Left cardiac atrium (tissue), 4 donors: ENCODE results near the gene PTPRN2. TPM values are rescaled to one million over a fixed set of nuclear protein-coding genes. Genes with fewer than 3 reads are reported as not detected.
A peak's percentile ranks its signal among the peaks of the same experiment; 100 is the strongest.

Source experiments
- ATAC-seq, 2 donors: fragments of 200-7000 bp; cut with Tn5 transposase; one replicate each; pipeline ENCODE4 v1.9.1; 2020; ENCODE audit warnings: mild to moderate bottlenecking in 2 of 2, moderate library complexity in 2 of 2
- DNase-seq: peaks from one replicate; pipeline ENCODE4 v3.0.0-alpha.2; 2020
- intact Hi-C, 2 donors: fragments of 100-400 bp; cut with DNase I; formaldehyde crosslinking; loops; one replicate each; pipeline versions ENCODE4 v1.14.1 to v1.15.1; 2022 to 2023
- total RNA-seq, 2 donors: library from RNA; stranded (reverse); fragmentation: NEBNext Ultra II Directional; extraction: Animal tissue kit (Norgen Biotek cat#: 25700); gene quantifications; one replicate each; pipeline ENCODE4 v1.2.1, GENCODE V29; 2021
- donor health status: DM: no; HTN: yes; CAD: no.
- donor health status: DM: no; HTN: yes; CAD: no; lungs with severe emphysema.
- donor health status: DM: yes; HTN: yes; CAD: no.
- donor health status: Dilated cardiomyopathy.

The PTPRN2 gene
- total RNA-seq, 2 donors from 2014 or later, result 1.9 to 2.3 TPM

DNA sequence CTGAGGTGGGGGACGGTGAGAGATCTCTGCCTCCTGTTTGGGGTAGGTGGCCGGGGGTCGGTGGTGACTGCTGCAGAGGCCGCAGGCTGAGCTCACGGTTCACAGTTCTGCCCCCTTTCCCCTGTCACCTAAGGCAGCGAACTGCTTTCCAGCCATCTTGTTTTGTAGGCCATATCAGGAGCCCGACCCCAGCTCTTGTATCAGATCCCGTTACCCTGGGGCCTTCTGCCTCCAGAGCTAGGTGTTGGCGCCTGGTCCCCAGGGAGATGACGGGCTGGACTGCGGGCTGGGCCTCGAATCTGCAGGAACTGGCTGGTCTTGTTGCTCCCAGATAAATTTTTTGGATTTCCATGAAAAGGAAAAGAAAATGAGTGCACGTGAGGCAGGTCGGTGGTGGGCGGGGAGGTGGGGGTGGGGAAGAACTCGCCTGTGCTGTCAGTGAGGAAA lies 1067.8 kb downstream of the PTPRN2 start:
- DNase-seq, result no peak
- intact Hi-C loops, result no loop called here
- ATAC-seq, result no peak

DNA sequence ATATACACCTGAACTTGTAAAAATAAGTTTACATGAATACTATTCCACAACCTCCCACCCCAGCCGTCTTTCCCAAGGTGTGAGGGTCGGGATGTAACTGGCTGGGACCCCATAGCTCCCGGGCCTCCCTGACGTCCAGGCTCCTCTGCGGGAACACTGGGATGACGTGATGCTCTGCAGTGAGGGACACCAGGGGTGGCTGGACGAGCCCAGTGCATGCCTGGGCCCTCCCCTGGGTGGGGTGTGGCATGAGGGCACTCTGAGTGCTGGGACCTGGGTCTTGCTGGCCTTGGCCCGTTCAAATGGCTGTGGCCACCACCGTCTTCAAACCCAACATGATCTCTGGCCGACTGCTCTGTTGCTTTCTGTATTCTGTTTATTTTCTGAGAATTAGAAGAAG lies 1068.4 kb downstream of the PTPRN2 start:
- DNase-seq, result no peak

DNA sequence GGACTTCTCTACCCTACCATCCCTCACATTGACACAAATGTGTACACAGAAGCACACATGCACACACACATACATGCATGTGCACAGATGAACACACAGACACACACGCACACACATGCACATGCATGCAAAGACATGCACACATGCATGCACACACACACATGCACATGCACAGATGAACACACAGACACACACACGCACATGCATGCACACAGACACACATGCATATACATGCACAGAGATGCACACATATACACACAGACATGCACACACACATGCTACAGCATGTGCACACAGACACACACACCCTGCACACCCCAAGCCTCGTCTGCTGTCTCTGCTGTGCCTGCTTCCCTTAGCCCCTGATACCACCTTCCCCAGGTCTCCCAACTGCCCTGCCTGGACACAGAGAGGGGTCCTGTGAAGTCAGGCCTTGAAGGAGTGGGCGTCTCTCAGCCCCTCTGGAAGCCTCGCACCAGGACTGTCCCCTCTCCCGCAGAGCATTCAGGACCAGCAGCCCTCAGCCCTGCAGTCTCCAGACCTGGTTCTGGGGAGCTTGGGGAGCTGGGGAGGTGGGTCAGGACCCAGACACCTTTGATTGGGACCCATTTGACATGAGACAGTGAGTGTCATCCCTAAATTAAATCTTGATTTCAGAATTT lies 1069.0 kb downstream of the PTPRN2 start:
- intact Hi-C loops, result no loop called here
- no peak for DNase-seq
- no peak for ATAC-seq

More for the DNA sequence above, 1068.4 kb downstream of the PTPRN2 start:
- no peak for ATAC-seq
- intact Hi-C loops, result no loop called here

DNA sequence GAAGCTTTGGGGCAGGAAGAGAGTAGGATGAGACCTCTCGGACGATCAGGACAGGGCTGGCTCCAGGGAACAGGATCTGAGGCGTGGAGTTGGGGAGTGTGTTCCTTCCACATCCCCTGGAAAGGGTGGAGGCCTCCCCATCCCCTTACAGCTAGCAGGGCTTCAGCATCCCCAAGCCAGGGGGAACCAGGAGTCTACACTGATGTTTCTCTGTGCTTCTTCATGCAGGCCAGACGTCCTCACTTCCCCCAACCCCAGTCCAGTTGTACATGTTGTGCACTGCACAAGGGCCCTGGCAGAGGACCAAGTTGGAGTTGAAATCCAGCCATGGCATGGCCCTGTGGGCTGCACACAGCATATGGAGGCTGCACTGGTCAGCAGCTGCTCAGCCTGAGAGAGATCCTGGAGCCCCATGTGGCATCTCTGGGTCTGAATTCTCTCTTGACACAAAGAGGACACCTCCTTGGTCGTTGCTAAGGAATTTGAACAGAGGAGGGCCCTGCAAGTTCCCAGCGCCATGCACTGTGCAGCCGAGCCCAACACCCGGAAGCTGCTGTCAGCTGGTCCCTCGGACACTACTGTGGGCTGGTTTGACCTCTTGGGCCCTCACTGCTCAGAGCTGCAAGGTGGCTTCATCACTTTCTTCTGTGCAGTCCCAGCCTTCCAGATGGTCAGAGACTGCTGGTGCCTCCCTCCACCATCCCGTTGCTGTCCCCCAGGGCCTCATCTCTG lies 1069.7 kb downstream of the PTPRN2 start:
- DNase-seq (no peak), ATAC-seq (no peak)
- intact Hi-C loops, result no loop called here

DNA sequence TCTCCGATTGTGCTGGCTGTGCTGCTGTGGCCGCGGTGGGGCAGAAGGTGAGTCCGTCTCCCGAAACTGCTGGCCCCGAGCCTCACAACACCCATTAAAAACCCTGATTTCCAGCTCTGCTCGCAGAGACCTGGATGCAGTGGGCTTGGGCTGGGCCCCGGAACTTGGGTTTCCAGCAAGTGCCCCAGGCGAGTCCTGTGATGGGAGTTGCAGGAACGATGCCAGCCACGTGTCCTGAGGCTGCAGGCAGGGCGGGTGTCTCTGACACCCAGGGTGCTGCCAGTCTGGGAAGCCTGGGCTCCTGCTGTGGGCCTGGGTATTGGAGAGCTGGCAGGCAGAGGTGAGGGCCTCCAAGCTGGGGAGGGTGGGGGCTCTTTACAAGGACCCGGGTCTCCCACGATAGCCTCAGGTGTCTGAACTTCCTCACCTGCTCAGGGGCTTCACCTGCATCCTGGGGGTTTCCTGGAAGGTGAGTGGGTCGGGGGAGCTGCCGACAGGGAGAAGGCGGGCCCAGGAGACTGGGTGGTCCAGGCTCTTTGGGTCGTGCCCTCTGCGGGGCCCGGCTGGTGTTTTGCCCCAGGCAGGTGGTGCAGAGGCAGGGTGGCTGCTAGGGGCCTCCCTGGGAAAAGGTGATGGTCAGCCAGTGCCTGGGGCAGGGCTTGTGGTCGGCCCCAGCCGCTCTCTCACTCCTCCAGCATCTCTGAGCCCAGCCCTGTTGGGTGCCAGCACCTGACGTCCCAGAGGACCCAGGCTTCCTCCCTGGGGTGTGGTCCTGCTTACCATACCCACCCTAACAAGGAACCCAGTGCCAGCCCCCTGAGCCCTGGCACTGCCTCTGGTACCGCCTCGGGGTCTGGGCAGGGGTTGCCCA lies 1070.5 kb downstream of the PTPRN2 start:
- intact Hi-C loops, result no loop called here
- DNase-seq, result no peak
- ATAC-seq, result no peak

DNA sequence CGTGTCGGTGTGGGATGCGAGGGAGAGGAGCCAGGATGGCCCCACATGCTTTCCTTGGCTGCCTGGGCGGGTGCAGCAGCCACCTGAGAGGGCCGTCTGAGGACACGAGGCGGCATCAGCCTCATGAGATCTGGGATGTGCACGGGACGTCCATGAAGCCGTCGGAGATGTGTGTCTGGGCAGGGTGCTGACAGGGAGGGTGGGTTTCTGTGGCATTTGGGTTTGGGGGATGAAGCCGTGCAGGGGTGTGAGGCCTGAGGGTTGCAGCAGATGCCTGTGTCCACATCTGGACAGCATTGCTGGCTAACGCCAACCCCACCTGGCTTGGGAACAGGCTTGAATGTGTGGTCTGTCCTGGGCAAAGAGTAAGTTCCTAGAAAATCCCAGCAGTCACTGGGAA lies 1071.3 kb downstream of the PTPRN2 start:
- no peak for DNase-seq
- intact Hi-C loops, result no loop called here
- ATAC-seq, result no peak

DNA sequence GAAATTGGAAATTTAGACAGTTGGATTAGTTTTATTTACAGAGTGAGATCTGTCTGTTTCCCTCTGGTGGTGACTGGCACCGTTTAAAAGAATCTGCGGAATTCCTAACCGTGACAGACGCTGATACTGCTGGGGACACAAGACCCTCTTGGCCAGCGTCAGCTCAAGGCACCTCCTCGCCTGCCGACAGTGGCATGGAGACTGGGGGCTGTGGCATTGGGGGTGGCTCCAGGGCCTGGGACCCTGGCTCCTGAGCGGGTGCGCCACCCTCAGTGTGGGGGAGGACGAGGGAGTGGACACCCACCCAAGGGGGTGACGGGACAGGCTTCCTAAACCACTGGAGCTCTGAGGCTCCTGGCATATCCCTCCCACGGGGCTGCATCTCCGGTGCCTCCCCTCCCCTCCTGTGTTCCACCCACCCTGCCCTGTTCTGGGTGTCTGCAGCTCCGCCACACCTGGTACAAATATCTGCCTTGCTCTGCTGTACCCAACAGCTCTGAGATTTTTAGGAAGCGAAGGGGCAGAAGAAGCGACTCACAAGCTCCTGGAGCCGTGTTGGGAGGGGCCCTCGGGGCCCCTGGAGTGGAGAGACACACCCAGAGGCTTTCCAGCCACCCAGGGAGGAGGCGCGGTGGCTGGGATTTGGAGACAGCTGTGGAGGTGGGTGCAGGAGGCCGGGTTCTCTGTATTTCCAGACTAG lies 1072.1 kb downstream of the PTPRN2 start:
- intact Hi-C loops, result no loop called here
- DNase-seq (no peak), ATAC-seq (no peak)

DNA sequence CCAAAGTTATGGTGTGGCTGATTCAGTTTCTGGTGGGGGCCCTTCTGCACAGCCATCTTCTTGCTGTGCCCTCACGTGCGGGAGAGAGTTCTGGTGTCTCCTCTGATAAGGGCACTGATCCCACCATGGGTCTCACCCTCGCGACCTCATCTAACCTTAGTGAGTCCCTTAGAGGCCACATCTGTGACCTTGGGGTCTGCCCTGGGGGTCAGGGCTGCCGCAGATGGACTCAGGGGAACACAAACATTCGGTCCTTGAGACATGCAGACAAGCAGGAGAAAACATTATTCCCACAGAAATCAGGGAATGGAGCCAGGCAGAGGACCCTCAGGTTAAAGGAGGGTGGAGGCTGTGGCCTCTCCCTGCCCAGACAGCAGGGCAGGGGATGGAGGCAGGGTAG lies 1072.9 kb downstream of the PTPRN2 start:
- ATAC-seq, result no peak
- no peak for DNase-seq
- intact Hi-C loops, result no loop called here

DNA sequence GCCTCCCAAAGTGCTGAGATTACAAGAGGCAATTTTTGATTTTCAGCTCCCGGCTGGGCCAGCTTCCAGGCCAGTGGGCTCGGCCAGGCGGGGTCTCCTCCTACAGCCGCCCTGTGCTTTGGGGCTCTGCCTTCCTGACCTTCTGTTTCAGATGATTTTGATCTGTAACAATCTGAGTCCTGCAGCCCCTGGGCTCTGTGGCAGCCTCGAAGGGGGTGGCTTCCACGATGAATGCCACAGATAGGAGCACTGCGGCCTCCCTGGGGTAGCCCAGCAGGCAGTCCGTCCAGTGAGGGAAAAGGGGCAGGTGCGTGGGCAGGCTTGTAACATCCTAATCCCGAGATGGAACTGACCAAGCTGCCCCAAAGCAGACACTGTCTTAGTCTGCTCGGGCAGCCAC lies 1073.3 kb downstream of the PTPRN2 start:
- no peak for DNase-seq
- ATAC-seq, result no peak
- intact Hi-C loops, result no loop called here

DNA sequence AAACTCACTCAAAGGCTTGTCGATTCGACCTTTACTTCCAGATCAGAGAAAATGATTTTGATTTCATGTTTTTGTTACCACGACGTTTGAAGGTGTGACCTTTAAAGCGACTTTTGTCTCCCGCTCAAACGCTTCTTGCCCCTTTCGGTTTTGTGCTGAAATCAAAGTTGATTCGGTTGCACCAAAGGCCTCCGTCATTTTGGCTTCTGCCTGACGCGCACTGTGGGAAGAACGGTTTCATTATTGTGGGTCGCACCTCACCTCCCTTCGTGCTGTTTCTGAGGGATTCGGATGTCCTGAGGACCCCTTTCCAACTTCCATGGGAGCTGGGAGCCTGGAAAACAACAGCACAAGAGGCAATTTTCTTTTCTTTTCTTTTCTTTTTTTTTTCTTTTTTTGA lies 1073.9 kb downstream of the PTPRN2 start:
- intact Hi-C loops, result no loop called here
- DNase-seq (no peak), ATAC-seq (no peak)

DNA sequence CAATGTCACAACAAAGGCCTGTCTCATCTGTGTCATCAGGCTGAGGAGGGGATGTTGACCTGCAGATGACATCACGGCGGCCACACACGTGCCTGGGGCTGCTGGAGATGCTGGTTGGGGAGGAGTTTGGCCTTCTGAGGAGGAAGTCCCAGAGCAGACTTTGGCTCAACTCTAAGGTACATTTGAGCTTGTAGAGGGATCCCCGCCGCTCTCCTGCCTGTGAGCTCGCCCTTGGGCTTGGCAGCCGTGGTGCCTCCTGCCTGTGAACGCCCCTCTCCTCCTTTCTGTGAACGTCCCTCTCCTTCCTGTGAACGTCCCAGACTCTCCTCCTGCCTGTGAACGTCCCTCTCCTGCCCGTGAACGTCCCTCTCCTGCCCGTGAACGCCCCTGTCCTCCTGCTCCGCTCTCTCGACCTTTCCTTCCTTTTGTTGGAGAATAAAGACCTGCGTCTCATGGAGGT lies 1074.4 kb downstream of the PTPRN2 start:
- ATAC-seq (no peak), DNase-seq (no peak)
- intact Hi-C loops, result no loop called here

DNA sequence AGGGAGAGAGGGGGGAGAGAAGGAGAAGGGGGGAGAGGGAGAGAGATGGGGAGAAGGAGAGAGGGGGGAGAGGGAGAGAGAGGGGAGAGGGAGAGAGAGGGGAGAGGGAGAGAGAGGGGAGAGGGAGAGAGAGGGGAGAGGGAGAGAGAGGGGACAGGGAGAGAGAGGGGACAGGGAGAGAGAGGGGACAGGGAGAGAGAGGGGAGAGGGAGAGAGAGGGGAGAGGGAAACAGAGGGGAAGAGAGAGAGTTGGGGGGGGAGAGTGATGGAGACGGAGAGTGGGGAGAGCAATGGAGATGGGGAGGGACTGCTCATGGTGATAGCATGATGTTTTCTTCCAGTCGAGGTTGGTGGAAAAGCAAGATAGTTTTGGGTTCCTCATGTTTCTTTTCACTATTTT lies 1078.4 kb downstream of the PTPRN2 start:
- DNase-seq (no peak), ATAC-seq (no peak)
- intact Hi-C loops, result no loop called here

DNA sequence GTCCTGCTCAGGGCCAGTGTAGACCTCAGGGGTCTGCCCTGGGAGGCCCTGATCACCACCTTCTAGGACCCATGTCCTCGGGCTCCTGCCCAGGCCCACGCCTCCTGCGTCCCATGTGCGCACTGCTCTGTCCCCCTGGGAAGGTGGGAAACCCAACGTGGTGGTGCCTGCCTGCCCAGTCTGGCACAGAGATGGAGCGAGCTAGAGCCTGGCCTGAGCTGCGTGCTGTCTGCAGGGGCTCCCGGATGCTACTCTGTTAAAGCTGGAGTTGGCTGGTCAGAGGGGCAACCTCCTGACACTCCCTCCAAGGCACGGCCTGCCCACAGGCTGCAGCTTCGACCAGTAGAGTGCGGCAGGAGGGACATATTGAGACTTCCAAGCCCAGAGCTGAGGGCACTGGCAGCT lies 1079.1 kb downstream of the PTPRN2 start:
- ATAC-seq (no peak), DNase-seq (no peak)
- intact Hi-C loops, result no loop called here

DNA sequence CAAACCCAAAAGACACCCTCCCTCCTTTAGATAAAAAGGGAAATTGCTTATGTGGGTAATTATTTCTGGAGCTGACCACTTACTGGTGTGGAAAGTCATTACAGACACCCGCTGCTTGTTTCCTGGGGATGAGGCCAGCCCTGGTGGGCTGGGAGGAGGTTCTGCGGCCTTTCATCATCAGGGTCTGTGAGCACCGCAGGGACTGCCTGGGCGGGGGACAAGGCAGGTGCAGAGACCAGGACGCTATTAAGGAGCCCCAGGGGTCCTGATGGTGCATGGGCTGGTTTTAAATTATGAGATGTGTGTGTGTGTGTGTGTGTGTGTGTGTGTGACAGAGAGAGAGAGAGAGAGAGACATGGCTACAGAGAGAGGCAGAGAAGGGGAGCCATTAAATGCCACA lies 1079.6 kb downstream of the PTPRN2 start:
- ATAC-seq, result no peak
- intact Hi-C loops, result no loop called here
- DNase-seq, result no peak

DNA sequence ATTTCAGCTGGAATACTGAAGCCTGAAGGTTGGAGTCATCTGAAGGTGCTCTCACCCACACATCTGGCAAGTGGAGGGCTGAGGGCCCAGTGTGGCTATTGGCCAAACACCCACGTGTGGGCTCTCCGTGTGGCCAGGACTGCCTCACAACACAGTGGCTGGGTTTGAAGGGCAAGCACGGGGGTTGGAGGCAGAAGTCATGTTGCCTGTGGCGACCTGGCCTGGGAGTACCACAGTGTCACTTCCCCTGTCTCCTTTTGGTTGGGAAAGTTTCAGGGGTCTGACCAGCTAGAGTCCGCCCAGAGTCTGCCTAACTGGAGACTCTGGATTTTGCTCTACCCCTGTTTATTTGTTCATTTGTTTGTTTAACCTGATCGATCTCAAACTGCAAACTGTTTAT lies 1081.4 kb downstream of the PTPRN2 start:
- intact Hi-C loops, result no loop called here
- ATAC-seq, result no peak

DNA sequence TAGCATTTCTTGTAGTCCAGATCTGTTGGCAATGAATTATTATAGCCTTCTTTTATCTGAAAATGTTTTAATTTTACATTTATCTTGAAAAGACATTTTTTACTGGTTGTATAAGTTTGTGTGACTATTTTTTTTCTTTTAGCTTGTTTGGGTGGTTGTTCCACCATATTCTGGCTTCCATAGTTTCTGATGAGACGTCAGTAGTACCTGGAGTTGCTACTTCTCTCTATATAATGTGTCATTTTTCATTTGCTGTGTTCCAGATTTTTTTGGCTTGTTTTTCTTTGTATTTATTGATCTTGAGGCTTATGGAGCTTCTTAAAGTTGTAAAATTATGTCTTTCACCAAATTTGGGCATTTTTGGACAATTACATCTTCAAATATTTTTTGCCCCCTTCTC lies 1082.0 kb downstream of the PTPRN2 start:
- intact Hi-C loops, result no loop called here
- no peak for ATAC-seq
- no peak for DNase-seq

More for the DNA sequence above, 1081.4 kb downstream of the PTPRN2 start:
- DNase-seq, result no peak

DNA sequence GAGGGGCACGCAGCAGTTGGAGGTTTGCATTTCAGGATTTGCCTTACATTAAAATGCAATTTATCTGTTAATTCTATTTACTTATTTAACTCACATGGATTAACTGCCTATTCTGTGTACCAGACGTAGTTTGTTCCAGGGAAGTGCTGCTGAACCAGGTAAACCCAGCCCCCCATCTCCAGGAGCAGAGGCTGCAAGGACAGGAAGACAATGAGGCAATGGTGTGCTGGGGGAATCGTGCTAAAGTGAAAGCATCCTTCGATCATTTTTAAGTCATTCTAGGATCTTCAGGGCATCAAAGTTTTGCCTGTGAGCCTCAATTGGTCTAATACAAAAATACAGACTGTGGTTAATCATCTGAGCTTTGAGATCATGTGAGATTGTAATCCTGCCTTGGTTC lies 1084.4 kb downstream of the PTPRN2 start:
- ATAC-seq, result no peak

DNA sequence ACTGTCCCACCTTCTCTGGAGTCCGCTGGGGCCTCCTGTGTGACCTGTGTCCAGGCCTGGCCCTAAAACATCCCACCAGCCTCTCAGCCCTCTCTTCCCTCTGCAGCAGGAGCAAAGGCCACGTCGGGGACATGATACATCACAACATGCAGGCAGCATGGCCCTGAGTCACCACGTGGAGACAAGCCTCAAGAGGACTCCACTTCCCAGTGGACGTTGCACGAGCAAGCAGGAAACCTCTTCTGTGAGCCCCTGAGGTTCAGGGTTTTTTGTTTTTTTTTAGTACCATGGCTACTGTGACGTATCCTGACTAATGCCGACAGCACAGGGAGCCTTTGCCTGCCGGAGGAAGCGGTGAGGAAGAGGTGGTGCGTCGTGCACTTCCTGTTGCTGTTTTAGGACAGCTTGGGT lies 1084.9 kb downstream of the PTPRN2 start:
- no peak for DNase-seq
- intact Hi-C loops, result no loop called here
- peak in 1 of 2 donors; percentile 65 for ATAC-seq

More for the DNA sequence above, 1084.4 kb downstream of the PTPRN2 start:
- intact Hi-C loops, result no loop called here
- no peak for DNase-seq

DNA sequence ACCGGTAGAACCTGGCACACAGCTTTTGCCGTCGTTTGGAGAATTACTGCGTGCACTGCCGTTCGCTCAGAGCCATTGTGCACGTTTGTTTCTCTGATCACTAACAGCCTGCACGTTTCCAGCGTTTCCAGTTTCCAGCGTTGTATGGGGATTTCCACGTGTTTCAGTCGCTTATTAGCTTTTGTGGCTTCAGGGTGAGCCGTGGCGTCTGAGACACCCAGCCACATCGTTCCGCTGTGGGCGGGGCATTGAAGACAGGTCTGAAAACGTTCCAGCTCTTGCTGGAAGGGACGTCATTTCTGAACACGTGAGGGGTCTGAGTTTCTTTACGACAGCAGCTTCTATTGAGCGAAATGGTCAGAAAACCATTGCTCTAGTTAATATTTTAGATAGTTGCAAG lies 1086.0 kb downstream of the PTPRN2 start:
- no peak for DNase-seq
- no peak for ATAC-seq
- intact Hi-C loops, result no loop called here
